Measurements from ENCODE around the gene GOLGA2.

DNA sequence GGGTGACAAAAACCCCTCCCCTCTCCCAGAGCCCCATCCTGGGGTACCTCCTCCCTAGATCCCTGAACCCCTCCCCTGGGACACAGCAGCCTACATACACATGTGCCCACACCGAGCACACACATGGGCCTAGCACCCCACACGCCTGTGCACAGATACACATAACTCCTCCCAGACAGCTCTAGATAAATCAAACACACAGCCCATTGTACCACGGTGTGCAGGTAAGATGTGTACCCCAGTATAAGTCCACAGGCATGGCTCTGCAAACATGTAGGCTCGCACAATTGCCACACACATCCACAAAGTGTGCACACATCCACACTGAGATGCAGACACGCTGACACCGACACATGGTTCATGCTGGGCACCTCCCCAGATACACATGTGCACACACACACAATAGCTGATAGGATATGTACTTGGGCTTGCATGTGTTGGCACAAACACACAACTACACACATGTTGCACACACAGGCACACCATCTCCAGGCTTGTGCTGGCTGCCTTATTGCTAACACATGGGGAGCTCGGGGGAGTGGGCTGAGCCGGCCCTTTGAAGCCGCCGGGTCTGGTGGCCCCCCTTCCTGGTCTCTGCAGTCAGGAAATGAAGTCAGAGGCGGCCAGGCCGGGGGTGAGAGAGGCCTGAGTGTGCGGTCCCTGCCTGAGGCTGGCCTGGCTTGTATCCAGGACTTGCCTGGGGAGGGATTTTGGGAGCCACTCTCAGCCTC lies 30.2 kb downstream of the GOLGA2 start:
- TF ChIP-seq, protein P1, sequence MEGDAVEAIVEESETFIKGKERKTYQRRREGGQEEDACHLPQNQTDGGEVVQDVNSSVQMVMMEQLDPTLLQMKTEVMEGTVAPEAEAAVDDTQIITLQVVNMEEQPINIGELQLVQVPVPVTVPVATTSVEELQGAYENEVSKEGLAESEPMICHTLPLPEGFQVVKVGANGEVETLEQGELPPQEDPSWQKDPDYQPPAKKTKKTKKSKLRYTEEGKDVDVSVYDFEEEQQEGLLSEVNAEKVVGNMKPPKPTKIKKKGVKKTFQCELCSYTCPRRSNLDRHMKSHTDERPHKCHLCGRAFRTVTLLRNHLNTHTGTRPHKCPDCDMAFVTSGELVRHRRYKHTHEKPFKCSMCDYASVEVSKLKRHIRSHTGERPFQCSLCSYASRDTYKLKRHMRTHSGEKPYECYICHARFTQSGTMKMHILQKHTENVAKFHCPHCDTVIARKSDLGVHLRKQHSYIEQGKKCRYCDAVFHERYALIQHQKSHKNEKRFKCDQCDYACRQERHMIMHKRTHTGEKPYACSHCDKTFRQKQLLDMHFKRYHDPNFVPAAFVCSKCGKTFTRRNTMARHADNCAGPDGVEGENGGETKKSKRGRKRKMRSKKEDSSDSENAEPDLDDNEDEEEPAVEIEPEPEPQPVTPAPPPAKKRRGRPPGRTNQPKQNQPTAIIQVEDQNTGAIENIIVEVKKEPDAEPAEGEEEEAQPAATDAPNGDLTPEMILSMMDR (conservative IDR thresholded peaks at IDR 0.05) = no peak
- no peak for TF ChIP-seq EZH2 (IDR thresholded peaks at IDR 0.05; ENCODE audit: low read depth)

Measured in PC-9 (cell line).